HCT116 (cell line): Measurements from ENCODE around the gene EBLN2.

ENCODE experiments used
- FOSL1 ChIP-seq: IDR thresholded peaks from 2 replicates; pipeline ENCODE4 v1.6.1; 2012; ENCODE audit warnings: low read depth
- RAD21 ChIP-seq: IDR thresholded peaks from 2 replicates; pipeline ENCODE4 v1.6.1; 2012; ENCODE audit warnings: low read depth, mild to moderate bottlenecking
- SIN3A ChIP-seq: IDR thresholded peaks from 2 replicates; pipeline ENCODE4 v1.6.1; 2012; ENCODE audit warnings: low read depth
- TCF7L2 ChIP-seq: IDR thresholded peaks from 2 replicates; pipeline ENCODE4 v1.7.0; 2011; ENCODE audit warnings: borderline replicate concordance, inconsistent platforms; ENCODE audit not compliant: insufficient read depth, insufficient read length; ENCODE audit errors: extremely low read depth
- TF ChIP-seq, protein P1 (sequence below), 3 experiments: fragments of 200-600 bp in 1 of 3; sonication (generic) in 1 of 3; IDR thresholded peaks in 2 of 3; conservative IDR thresholded peaks in 1 of 3; 2 replicates each; pipeline ENCODE4 v1.5.1; 2012 to 2017; ENCODE audit warnings: low read depth in 2 of 3, low read length in 2 of 3, antibody characterized with exemption in 1 of 3, borderline replicate concordance in 1 of 3, control low read depth in 1 of 3, mild to moderate bottlenecking in 1 of 3, mixed read lengths in 1 of 3, mixed run types in 1 of 3, moderate library complexity in 1 of 3; ENCODE audit not compliant: insufficient read depth in 1 of 3

DNA sequence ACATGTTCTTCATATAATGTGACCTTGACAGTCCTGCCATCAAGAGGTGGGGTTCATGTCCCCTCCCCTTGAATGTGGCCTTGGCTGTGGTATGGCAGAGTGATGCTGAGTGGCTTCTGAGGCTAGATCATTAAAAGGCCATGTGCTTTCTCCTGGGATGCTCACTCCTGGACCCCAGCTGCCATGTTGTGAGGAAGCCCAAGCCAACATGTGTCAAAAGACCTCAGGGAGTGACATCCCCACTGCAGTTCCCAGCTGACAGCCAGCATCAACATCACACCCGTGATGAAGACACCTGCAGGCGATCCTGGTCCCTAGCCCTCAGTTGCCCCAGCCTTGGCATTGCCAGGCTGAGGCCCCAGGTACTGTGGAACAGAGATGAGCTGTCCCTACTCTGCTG lies 36.6 kb downstream of the EBLN2 start:
- TF ChIP-seq, protein P1, sequence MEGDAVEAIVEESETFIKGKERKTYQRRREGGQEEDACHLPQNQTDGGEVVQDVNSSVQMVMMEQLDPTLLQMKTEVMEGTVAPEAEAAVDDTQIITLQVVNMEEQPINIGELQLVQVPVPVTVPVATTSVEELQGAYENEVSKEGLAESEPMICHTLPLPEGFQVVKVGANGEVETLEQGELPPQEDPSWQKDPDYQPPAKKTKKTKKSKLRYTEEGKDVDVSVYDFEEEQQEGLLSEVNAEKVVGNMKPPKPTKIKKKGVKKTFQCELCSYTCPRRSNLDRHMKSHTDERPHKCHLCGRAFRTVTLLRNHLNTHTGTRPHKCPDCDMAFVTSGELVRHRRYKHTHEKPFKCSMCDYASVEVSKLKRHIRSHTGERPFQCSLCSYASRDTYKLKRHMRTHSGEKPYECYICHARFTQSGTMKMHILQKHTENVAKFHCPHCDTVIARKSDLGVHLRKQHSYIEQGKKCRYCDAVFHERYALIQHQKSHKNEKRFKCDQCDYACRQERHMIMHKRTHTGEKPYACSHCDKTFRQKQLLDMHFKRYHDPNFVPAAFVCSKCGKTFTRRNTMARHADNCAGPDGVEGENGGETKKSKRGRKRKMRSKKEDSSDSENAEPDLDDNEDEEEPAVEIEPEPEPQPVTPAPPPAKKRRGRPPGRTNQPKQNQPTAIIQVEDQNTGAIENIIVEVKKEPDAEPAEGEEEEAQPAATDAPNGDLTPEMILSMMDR (IDR thresholded peaks at IDR 0.05 in 2 of 3, conservative IDR thresholded peaks at IDR 0.05 in 1 of 3; ENCODE audit: borderline replicate concordance in 1 of 3, insufficient read depth in 1 of 3, low read depth in 2 of 3, low read length in 2 of 3): no peak
- TF ChIP-seq SIN3A: no peak
- TF ChIP-seq FOSL1: no peak
- no peak for TF ChIP-seq RAD21
- TF ChIP-seq TCF7L2: no peak
